ENCODE results near the gene FZD7.

- TF ChIP-seq CTCF (optimal IDR thresholded peaks at IDR 0.05 in 1 of 3, IDR thresholded peaks at IDR 0.05 in 1 of 3, conservative IDR thresholded peaks at IDR 0.05 in 1 of 3; ENCODE audit: extremely low read depth in 1 of 3, insufficient read depth in 2 of 3, low read length in 3 of 3) (no peak), EZH2 (IDR thresholded peaks at IDR 0.05; ENCODE audit: low read length) (no peak)
Measured at GRCh38 chr2:202071107-202071506, 37.5 kb downstream of the FZD7 start.

Data from keratinocyte (primary cell).